Psoas muscle (tissue), 8 donors: ENCODE results near the gene COPZ2. TPM values are rescaled to one million over a fixed set of nuclear protein-coding genes. Genes with fewer than 3 reads are reported as not detected.

Experiments used
- ATAC-seq, 4 donors: fragments of 200-7000 bp; cut with Tn5 transposase; one replicate each; pipeline ENCODE4 v1.9.1; 2020; ENCODE audit warnings: moderate library complexity in 3 of 4, mild to moderate bottlenecking in 2 of 4
- DNase-seq, 2 donors: peaks; one replicate each; pipeline ENCODE4 v3.0.0-alpha.2; 2020
- H3K27ac ChIP-seq: fragments of 200-600 bp; one replicate; pipeline ENCODE4 v1.8.0; 2022
- H3K27me3 ChIP-seq, 3 donors: fragments of 200-600 bp in 1 of 3; one replicate each; pipeline versions ENCODE4 v1.6.1 to v1.8.0; 2013 to 2022; ENCODE audit warnings: low read length in 2 of 3, mild to moderate bottlenecking in 2 of 3, moderate library complexity in 1 of 3; ENCODE audit not compliant: insufficient read depth in 3 of 3
- H3K36me3 ChIP-seq, 2 donors: fragments of 200-600 bp in 1 of 2; one replicate each; pipeline versions ENCODE4 v1.6.1 to v1.8.0; 2013 to 2022; ENCODE audit warnings: low read depth in 1 of 2, mild to moderate bottlenecking in 1 of 2, moderate library complexity in 1 of 2; ENCODE audit not compliant: insufficient read depth in 1 of 2
- H3K4me1 ChIP-seq: fragments of 200-600 bp; one replicate; pipeline ENCODE4 v1.8.0; 2022
- H3K4me3 ChIP-seq: fragments of 200-600 bp; one replicate; pipeline ENCODE4 v1.8.0; 2022; ENCODE audit warnings: mild to moderate bottlenecking
- H3K9me3 ChIP-seq: fragments of 200-600 bp; one replicate; pipeline ENCODE4 v1.8.0; 2022
- CTCF ChIP-seq: fragments of 200-600 bp; IDR thresholded peaks from one replicate; pipeline ENCODE4 v1.8.0; 2022; ENCODE audit warnings: antibody characterized with exemption
- WGBS, 3 donors: extraction: QIAGEN DNeasy Blood & Tissue Kit; methylation state at CpG; one replicate each; pipeline versions ENCODE4 v1.1.6 to v1.1.7; 2013; 5-methylcytosine and 5-hydroxymethylcytosine counted together
- intact Hi-C, 2 donors: fragments of 100-400 bp; cut with DNase I; formaldehyde crosslinking; loops; one replicate each; pipeline versions ENCODE4 v1.11.0 to v1.14.2; 2022
- polyA plus RNA-seq, 3 donors: library from polyadenylated mRNA; stranded (reverse); fragments of 200-250 nt; gene quantifications; one replicate each; pipeline ENCODE4 v1.2.3, GENCODE V29; 2013
- total RNA-seq, 4 donors: library from RNA; stranded (reverse); fragmentation: NEBNext Ultra II Directional in 2 of 4; extraction: Animal tissue kit (Norgen Biotek cat#: 25700) in 2 of 4; gene quantifications; one replicate each; pipeline versions ENCODE4 v1.2.1 to v1.2.4, GENCODE V29; 2021 to 2023
- donor health status: healthy with polysubstance abuse.
- donor health status: DM: no; HTN: no; CAD: no; lungs with moderate emphysema.
- donor health status: Bipolar disorder and iron deficiency.
- donor health status: healthy.
- donor health status: DM: yes; HTN: yes; CAD: no.
- donor health status: DM: no; HTN: no; CAD: no.
- donor health status: DM: no; HTN: no; CAD: no.
- donor health status: DM: yes; HTN: yes; CAD: no.

Gene COPZ2
- total and polyA plus RNA-seq, 7 donors = 16.8 to 130 (median 56.4) TPM

- no peaks in the 10 kb centered on the region for H3K27me3 ChIP-seq
- WGBS, 3 donors = 7 to 22% (median 13%) methylated on average over 5 of the region's 5 CpGs
- H3K9me3 ChIP-seq = no peaks in the 10 kb centered on the region
- intact Hi-C loops = loop anchor here in 1 of 2 donors (2.0 kb wide), 1 partner anchor 13 kb away; no protein-coding TSS in a partner anchor
- H3K36me3 ChIP-seq = peaks cover 4 to 49% of the 10 kb centered on the region in 2 donors
- peak overlapping the region; percentile 97 for H3K27ac ChIP-seq
- peak overlapping the region; percentile 87 for H3K4me3 ChIP-seq
- DNase-seq = peak; percentile 63 to 86
- peak in 3 of 4 donors; percentile 29 to 43 (median 31) for ATAC-seq
- H3K4me1 ChIP-seq = peaks cover 57% of the 10 kb centered on the region
- TF ChIP-seq CTCF = no peak
Observed at GRCh38 chr17:48051706-48052486, 14.3 kb upstream of the COPZ2 start.

- Histone ChIP-seq H3K4me1 (peaks cover 54% of the 10 kb centered on the region), H3K27ac (peak overlapping the region; percentile 97), H3K4me3 (peak overlapping the region; percentile 87), H3K36me3 (peaks cover 3 to 43% of the 10 kb centered on the region in 2 donors), H3K9me3 (no peaks in the 10 kb centered on the region), H3K27me3 (no peaks in the 10 kb centered on the region)
- intact Hi-C loops = loop anchor here in 1 of 2 donors (2.0 kb wide), 1 partner anchor 14 kb away; no protein-coding TSS in a partner anchor
- ATAC-seq = no peak
- no peak for TF ChIP-seq CTCF
- no peak for DNase-seq
- 29 to 54% (median 35%) methylated on average over 10 of the region's 10 CpGs for WGBS, 3 donors
Observed at GRCh38 chr17:48051283-48051682, 13.7 kb upstream of the COPZ2 start.

- H3K27ac ChIP-seq = peak overlapping the region; percentile 97
- peak overlapping the region; percentile 87 for H3K4me3 ChIP-seq
- no peaks in the 10 kb centered on the region for H3K27me3 ChIP-seq
- TF ChIP-seq CTCF = no peak
- 0 to 1% (median 0%) methylated on average over 48 to 53 of the region's 53 CpGs for WGBS, 3 donors
- intact Hi-C loops = no loop called here
- ATAC-seq (peak; percentile 61 to 76 (median 68)), DNase-seq (peak; percentile 95 to 97)
- H3K9me3 ChIP-seq = no peaks in the 10 kb centered on the region
- H3K4me1 ChIP-seq = peaks cover 53% of the 10 kb centered on the region
- peaks cover 0 to 25% of the 10 kb centered on the region in 2 donors for H3K36me3 ChIP-seq
Observed at GRCh38 chr17:48048384-48049126, 11.0 kb upstream of the COPZ2 start.

GRCh38 chr17:48047741-48048383 lies 10.3 kb upstream of the COPZ2 start, which contains the start of gene NFE2L1:
Gene NFE2L1, plus strand, starts transcription at chr17:48048359. Its CDS starts 2,760 bp downstream, at chr17:48051119.
- DNase-seq (peak; percentile 99 to 100), ATAC-seq (peak; percentile 73 to 87 (median 80))
- intact Hi-C loops = no loop called here
- peak within 1 kb of the TSS; percentile 87 for H3K4me3 ChIP-seq
- peaks cover 0 to 23% of the 10 kb centered on the region in 2 donors for H3K36me3 ChIP-seq
- WGBS, 3 donors = 0 to 1% (median 0%) methylated on average over 44 to 47 of the region's 47 CpGs
- no peaks in the 10 kb centered on the region for H3K9me3 ChIP-seq
- no peaks in the 10 kb centered on the region for H3K27me3 ChIP-seq
- no peak for TF ChIP-seq CTCF
- peaks cover 48% of the 10 kb centered on the region for H3K4me1 ChIP-seq
- H3K27ac ChIP-seq = peak within 1 kb of the TSS; percentile 97
